Mucosa of descending colon (tissue), 3 donors: Measurements from ENCODE around the gene R3HDM4. TPM values are rescaled to one million over a fixed set of nuclear protein-coding genes. Genes with fewer than 3 reads are reported as not detected.

ENCODE experiments used
- ATAC-seq: fragments of 200-7000 bp; cut with Tn5 transposase; one replicate; pipeline ENCODE4 v1.9.1; 2020; ENCODE audit warnings: mild to moderate bottlenecking, moderate library complexity
- DNase-seq, 3 donors: peaks; one replicate each; pipeline ENCODE4 v3.0.0-alpha.2; 2020
- H3K36me3 ChIP-seq: fragments of 200-600 bp; one replicate; pipeline ENCODE4 v1.8.0; 2021; ENCODE audit warnings: low read depth, mild to moderate bottlenecking
- H3K4me1 ChIP-seq: fragments of 200-600 bp; one replicate; pipeline ENCODE4 v1.8.0; 2021; ENCODE audit warnings: low read depth, mild to moderate bottlenecking
- H3K4me3 ChIP-seq: fragments of 200-600 bp; one replicate; pipeline ENCODE4 v1.8.0; 2021; ENCODE audit warnings: mild to moderate bottlenecking
- H3K9me3 ChIP-seq: fragments of 200-600 bp; one replicate; pipeline ENCODE4 v1.8.0; 2021; ENCODE audit warnings: mild to moderate bottlenecking
- CTCF ChIP-seq: fragments of 200-600 bp; IDR thresholded peaks from one replicate; pipeline ENCODE4 v1.8.0; 2022; ENCODE audit warnings: antibody characterized with exemption, mild to moderate bottlenecking
- intact Hi-C, 2 donors: fragments of 100-400 bp; cut with DNase I in 1 of 2; cut with micrococcal nuclease in 1 of 2; formaldehyde crosslinking; loops; one replicate each; pipeline versions ENCODE4 v1.11.0 to v1.11.1; 2022; cut with DNase I, micrococcal nuclease
- total RNA-seq, 3 donors: library from RNA; stranded (reverse); fragmentation: NEBNext Ultra II Directional in 2 of 3; extraction: Animal tissue kit (Norgen Biotek cat#: 25700) in 2 of 3; gene quantifications; one replicate each; pipeline versions ENCODE4 v1.2.1 to v1.2.4, GENCODE V29; 2021 to 2023
- donor health status: DM: no; HTN: no; CAD: no; lungs with moderate emphysema.
- donor health status: DM: no; HTN: no; CAD: no.
- donor health status: DM: no; HTN: yes; CAD: no.

Gene R3HDM4
- total RNA-seq, 3 donors from 2014 or later: 52.6 to 62.6 (median 54.8) TPM

GRCh38 chr19:934197-934840, 21.3 kb upstream of the R3HDM4 start:
- Histone ChIP-seq H3K4me3 (no peak overlapping the region), H3K36me3 (no peaks in the 10 kb centered on the region), H3K9me3 (no peaks in the 10 kb centered on the region), H3K4me1 (peaks cover 29% of the 10 kb centered on the region)
- peak; percentile 5 for ATAC-seq
- no peak for TF ChIP-seq CTCF
- DNase-seq: no peak
- intact Hi-C loops: no loop called here

GRCh38 chr19:933553-933882, 20.5 kb upstream of the R3HDM4 start:
- intact Hi-C loops: no loop called here
- Histone ChIP-seq H3K36me3 (no peaks in the 10 kb centered on the region), H3K9me3 (no peaks in the 10 kb centered on the region), H3K4me3 (no peak overlapping the region), H3K4me1 (peaks cover 29% of the 10 kb centered on the region)
- ATAC-seq (no peak), DNase-seq (no peak)
- TF ChIP-seq CTCF: no peak

- Histone ChIP-seq H3K4me3 (no peak overlapping the region), H3K4me1 (peaks cover 29% of the 10 kb centered on the region), H3K9me3 (no peaks in the 10 kb centered on the region), H3K36me3 (no peaks in the 10 kb centered on the region)
- DNase-seq (peak in 2 of 3 donors; percentile 59 to 72), ATAC-seq (peak; percentile 34)
- intact Hi-C loops: no loop called here
- no peak for TF ChIP-seq CTCF
Observed at GRCh38 chr19:932648-933552, 19.9 kb upstream of the R3HDM4 start.

- H3K4me1 ChIP-seq: peaks cover 34% of the 10 kb centered on the region
- intact Hi-C loops: no loop called here
- H3K36me3 ChIP-seq: no peaks in the 10 kb centered on the region
Observed at GRCh38 chr19:931860-932647, 19.0 kb upstream of the R3HDM4 start.

More at GRCh38 chr19:931860-932647, 19.0 kb upstream of the R3HDM4 start:
- DNase-seq: no peak
- ATAC-seq: no peak
- Histone ChIP-seq H3K9me3 (no peaks in the 10 kb centered on the region), H3K4me3 (no peak overlapping the region)
- no peak for TF ChIP-seq CTCF
